SU-DHL-6 (cell line): ENCODE measurements around the gene ARHGEF16.

ENCODE experiments used
- EZH2phosphoT487 ChIP-seq: fragments of 200-600 bp; sonication (generic), shearing (Covaris generic); conservative IDR thresholded peaks from 2 replicates; pipeline ENCODE4 v1.6.1; 2018; ENCODE audit warnings: mild to moderate bottlenecking, antibody characterized with exemption, low read length, moderate library complexity, mixed read lengths
- TF ChIP-seq, protein P1 (sequence below): fragments of 200-600 bp; sonication (generic); IDR thresholded peaks from one replicate; pipeline ENCODE4 v1.5.1; 2017; ENCODE audit warnings: antibody characterized with exemption, mild to moderate bottlenecking, low read length, moderate library complexity; ENCODE audit not compliant: insufficient read depth, poor library complexity, severe bottlenecking

DNA sequence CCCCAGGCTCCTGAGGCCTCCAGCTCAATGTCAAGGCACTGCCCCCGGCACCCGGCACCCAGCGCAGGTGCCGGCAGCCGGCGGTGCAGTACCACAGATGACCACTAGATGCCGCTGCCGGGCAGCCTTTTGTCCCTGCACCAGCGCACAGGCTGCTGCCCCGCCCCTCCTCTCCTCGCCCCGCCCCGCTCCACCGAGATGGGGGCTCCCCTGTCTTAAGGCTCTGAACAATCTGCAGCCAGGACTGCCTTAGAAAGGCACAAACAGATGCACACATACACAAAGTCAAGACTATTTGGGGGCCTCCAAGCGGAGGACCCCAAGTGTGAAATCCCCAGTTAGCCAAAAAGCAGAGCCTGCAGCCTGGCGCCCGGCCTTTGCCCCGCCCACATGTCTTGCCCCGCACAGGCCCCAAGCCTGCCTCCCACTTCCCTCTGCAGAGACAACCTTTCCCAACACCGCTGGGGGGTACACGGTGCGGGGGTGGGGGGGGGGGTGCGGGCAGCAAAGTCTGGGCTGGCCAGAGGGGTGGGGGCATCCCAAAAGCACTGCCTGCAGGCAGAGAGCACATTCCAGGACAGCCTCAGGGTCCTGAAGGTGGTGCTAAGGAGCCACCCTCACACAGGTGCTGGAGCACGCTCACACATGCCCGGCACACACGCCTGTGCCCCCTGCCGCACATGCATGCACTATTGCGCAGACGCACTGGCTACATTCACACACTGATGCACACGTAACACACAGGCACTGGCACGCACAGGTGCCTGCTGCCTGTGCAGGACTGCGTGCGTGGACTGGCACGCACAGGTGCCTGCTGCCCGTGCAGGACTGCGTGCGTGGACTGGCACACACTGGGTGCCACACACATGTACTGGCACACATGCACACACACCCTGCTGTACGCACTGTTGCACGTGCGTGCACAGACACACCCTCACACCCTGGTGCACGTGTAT, 37.1 kb downstream of the ARHGEF16 start:
- TF ChIP-seq, protein P1, sequence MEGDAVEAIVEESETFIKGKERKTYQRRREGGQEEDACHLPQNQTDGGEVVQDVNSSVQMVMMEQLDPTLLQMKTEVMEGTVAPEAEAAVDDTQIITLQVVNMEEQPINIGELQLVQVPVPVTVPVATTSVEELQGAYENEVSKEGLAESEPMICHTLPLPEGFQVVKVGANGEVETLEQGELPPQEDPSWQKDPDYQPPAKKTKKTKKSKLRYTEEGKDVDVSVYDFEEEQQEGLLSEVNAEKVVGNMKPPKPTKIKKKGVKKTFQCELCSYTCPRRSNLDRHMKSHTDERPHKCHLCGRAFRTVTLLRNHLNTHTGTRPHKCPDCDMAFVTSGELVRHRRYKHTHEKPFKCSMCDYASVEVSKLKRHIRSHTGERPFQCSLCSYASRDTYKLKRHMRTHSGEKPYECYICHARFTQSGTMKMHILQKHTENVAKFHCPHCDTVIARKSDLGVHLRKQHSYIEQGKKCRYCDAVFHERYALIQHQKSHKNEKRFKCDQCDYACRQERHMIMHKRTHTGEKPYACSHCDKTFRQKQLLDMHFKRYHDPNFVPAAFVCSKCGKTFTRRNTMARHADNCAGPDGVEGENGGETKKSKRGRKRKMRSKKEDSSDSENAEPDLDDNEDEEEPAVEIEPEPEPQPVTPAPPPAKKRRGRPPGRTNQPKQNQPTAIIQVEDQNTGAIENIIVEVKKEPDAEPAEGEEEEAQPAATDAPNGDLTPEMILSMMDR, result peak; percentile 46
- TF ChIP-seq EZH2phosphoT487, result no peak
